OCI-LY1 (cell line): Measurements from ENCODE around the gene CRTAP.

Experiments used
- H2AFZ ChIP-seq: fragments of 200-600 bp; sonication (generic), shearing (Covaris generic); 2 replicates; pipeline ENCODE4 v1.6.0; 2014; ENCODE audit warnings: antibody characterized with exemption, mild to moderate bottlenecking, low read length
- H3F3A ChIP-seq: fragments of 200-600 bp; sonication (generic), shearing (Covaris generic); 2 replicates; pipeline ENCODE4 v1.6.0; 2014; ENCODE audit warnings: mild to moderate bottlenecking, antibody characterized with exemption, low read length, moderate library complexity; ENCODE audit not compliant: insufficient read depth
- H3K27ac ChIP-seq: fragments of 200-600 bp; sonication (generic); 2 replicates; pipeline ENCODE4 v1.5.1; 2014; ENCODE audit warnings: low read length, mixed run types, mild to moderate bottlenecking, low read depth; ENCODE audit not compliant: poor library complexity, severe bottlenecking
- H3K27me3 ChIP-seq: fragments of 200-600 bp; sonication (generic); 2 replicates; pipeline ENCODE4 v1.6.0; 2014; ENCODE audit warnings: antibody characterized with exemption, mild to moderate bottlenecking, low read length, moderate library complexity; ENCODE audit not compliant: insufficient read depth
- H3K36me3 ChIP-seq: fragments of 200-600 bp; sonication (generic); 2 replicates; pipeline ENCODE4 v1.6.1; 2014; ENCODE audit warnings: mild to moderate bottlenecking, antibody characterized with exemption, low read length, moderate library complexity, mixed read lengths; ENCODE audit not compliant: insufficient read depth
- H3K4me1 ChIP-seq: fragments of 200-600 bp; sonication (generic); 2 replicates; pipeline ENCODE4 v1.5.1; 2014; ENCODE audit warnings: mild to moderate bottlenecking, low read length, moderate library complexity; ENCODE audit not compliant: insufficient read depth, severe bottlenecking
- H3K4me2 ChIP-seq: fragments of 200-600 bp; sonication (generic), shearing (Covaris generic); 2 replicates; pipeline ENCODE4 v1.6.1; 2014; ENCODE audit warnings: low read length
- H3K4me3 ChIP-seq: fragments of 200-600 bp; sonication (generic); 2 replicates; pipeline ENCODE4 v1.5.1; 2014; ENCODE audit warnings: low read length, low read depth, mild to moderate bottlenecking, mixed read lengths; ENCODE audit not compliant: poor library complexity, severe bottlenecking
- H3K79me2 ChIP-seq: fragments of 200-600 bp; shearing (Covaris generic); 2 replicates; pipeline ENCODE4 v1.6.1; 2016; ENCODE audit warnings: mixed run types, low read length, mixed read lengths; ENCODE audit not compliant: insufficient read depth
- H3K9ac ChIP-seq: fragments of 200-600 bp; sonication (generic), shearing (Covaris generic); 2 replicates; pipeline ENCODE4 v1.6.1; 2014; ENCODE audit warnings: mild to moderate bottlenecking, low read length, mixed read lengths
- H3K9me2 ChIP-seq: fragments of 200-600 bp; sonication (generic), shearing (Covaris generic); 2 replicates; pipeline ENCODE4 v1.6.1; 2014; ENCODE audit warnings: low read depth, mild to moderate bottlenecking, low read length, mixed read lengths
- H3K9me3 ChIP-seq: fragments of 200-600 bp; shearing (Covaris generic); 2 replicates; pipeline ENCODE4 v1.6.1; 2014; ENCODE audit warnings: low read length, mixed read lengths
- H4K20me1 ChIP-seq: fragments of 200-600 bp; sonication (generic), shearing (Covaris generic); 2 replicates; pipeline ENCODE4 v1.6.0; 2016; ENCODE audit warnings: mild to moderate bottlenecking, low read length; ENCODE audit not compliant: insufficient read depth
- CTCF ChIP-seq: fragments of 200-600 bp; sonication (generic), shearing (Covaris generic); IDR thresholded peaks from 2 replicates; pipeline ENCODE4 v1.5.1; 2017; ENCODE audit warnings: mild to moderate bottlenecking, antibody characterized with exemption, low read length, moderate library complexity, mixed read lengths
- EZH2 ChIP-seq: fragments of 200-600 bp; sonication (generic), shearing (Covaris generic); IDR thresholded peaks from 2 replicates; pipeline ENCODE4 v1.8.0; 2017; ENCODE audit warnings: borderline replicate concordance, mixed run types, mild to moderate bottlenecking, antibody characterized with exemption, low read length, moderate library complexity, mixed read lengths

The CRTAP gene

GRCh38 chr3:33173103-33173502, 59.3 kb downstream of the CRTAP start:
- H2AFZ ChIP-seq = no peak overlapping the region
- no peaks in the 10 kb centered on the region for H3K9me3 ChIP-seq
- no peaks in the 10 kb centered on the region for H4K20me1 ChIP-seq
- H3K27ac ChIP-seq = no peak overlapping the region
- H3F3A ChIP-seq = no peaks in the 10 kb centered on the region
- H3K4me2 ChIP-seq = no peak overlapping the region
- H3K79me2 ChIP-seq = no peaks in the 10 kb centered on the region
- H3K27me3 ChIP-seq = no peaks in the 10 kb centered on the region; the same call in 1 of the 2 replicates
- no peaks in the 10 kb centered on the region for H3K36me3 ChIP-seq
- TF ChIP-seq EZH2 (no peak), CTCF (no peak)
- no peaks in the 10 kb centered on the region for H3K9me2 ChIP-seq
- no peak overlapping the region for H3K9ac ChIP-seq
- no peak overlapping the region for H3K4me3 ChIP-seq
- H3K4me1 ChIP-seq = no peaks in the 10 kb centered on the region

GRCh38 chr3:33173672-33174071, 59.9 kb downstream of the CRTAP start:
- H3K9ac ChIP-seq = no peak overlapping the region
- no peaks in the 10 kb centered on the region for H3F3A ChIP-seq
- no peaks in the 10 kb centered on the region for H3K4me1 ChIP-seq
- no peak overlapping the region for H3K4me3 ChIP-seq
- no peaks in the 10 kb centered on the region for H3K79me2 ChIP-seq
- no peak overlapping the region for H3K4me2 ChIP-seq
- no peak overlapping the region for H2AFZ ChIP-seq
- H3K36me3 ChIP-seq = no peaks in the 10 kb centered on the region
- TF ChIP-seq CTCF (no peak), EZH2 (no peak)
- H4K20me1 ChIP-seq = no peaks in the 10 kb centered on the region
- H3K27ac ChIP-seq = no peak overlapping the region
- no peaks in the 10 kb centered on the region for H3K9me3 ChIP-seq
- no peaks in the 10 kb centered on the region for H3K9me2 ChIP-seq
- no peaks in the 10 kb centered on the region; the same call in 1 of the 2 replicates for H3K27me3 ChIP-seq

- H3K4me3 ChIP-seq = no peak overlapping the region
Measured at GRCh38 chr3:33174095-33174494, 60.3 kb downstream of the CRTAP start.

More at GRCh38 chr3:33174095-33174494, 60.3 kb downstream of the CRTAP start:
- Histone ChIP-seq H3K4me2 (no peak overlapping the region), H2AFZ (no peak overlapping the region), H4K20me1 (no peaks in the 10 kb centered on the region), H3K79me2 (no peaks in the 10 kb centered on the region), H3K27ac (no peak overlapping the region), H3K9me3 (no peaks in the 10 kb centered on the region), H3K9ac (no peak overlapping the region), H3K36me3 (no peaks in the 10 kb centered on the region), H3K27me3 (no peaks in the 10 kb centered on the region; the same call in 1 of the 2 replicates), H3K4me1 (no peaks in the 10 kb centered on the region), H3F3A (no peaks in the 10 kb centered on the region), H3K9me2 (no peaks in the 10 kb centered on the region)
- TF ChIP-seq CTCF (no peak), EZH2 (no peak)
